NCI-H146 (cell line): ENCODE data around the gene SAMD4A.

Experiments
- DNase-seq: peaks from one replicate; lab custom pipeline; 2025; lab: John Stamatoyannopoulos, UW

SAMD4A gene

GRCh38 chr14:54633076-54633475 is 66.1 kb downstream of the SAMD4A start:
- DNase-seq = no peak

GRCh38 chr14:54637270-54638134 is 70.6 kb downstream of the SAMD4A start:
- DNase-seq = no peak

GRCh38 chr14:54638135-54638446 is 71.2 kb downstream of the SAMD4A start:
- DNase-seq = no peak

GRCh38 chr14:54639611-54640010 is 72.7 kb downstream of the SAMD4A start:
- no peak for DNase-seq

GRCh38 chr14:54640506-54640905 is 73.6 kb downstream of the SAMD4A start:
- no peak for DNase-seq

- no peak for DNase-seq
These were observed 75.2 kb downstream of the SAMD4A start for GRCh38 chr14:54642121-54642520.

GRCh38 chr14:54642801-54643695 is 76.1 kb downstream of the SAMD4A start:
- no peak for DNase-seq

GRCh38 chr14:54643696-54644176 is 76.8 kb downstream of the SAMD4A start:
- DNase-seq = no peak

GRCh38 chr14:54645639-54646038 is 78.7 kb downstream of the SAMD4A start:
- no peak for DNase-seq

- no peak for DNase-seq
These were observed 79.7 kb downstream of the SAMD4A start for GRCh38 chr14:54646626-54647025.

- no peak for DNase-seq
These were observed 80.5 kb downstream of the SAMD4A start for GRCh38 chr14:54647378-54647777.

- no peak for DNase-seq
These were observed 82.1 kb downstream of the SAMD4A start for GRCh38 chr14:54649056-54649455.

- no peak for DNase-seq
These were observed 83.5 kb downstream of the SAMD4A start for GRCh38 chr14:54650331-54650958.

- DNase-seq = no peak
These were observed 84.0 kb downstream of the SAMD4A start for GRCh38 chr14:54650959-54651351.

- DNase-seq = no peak
These were observed 84.7 kb downstream of the SAMD4A start for GRCh38 chr14:54651649-54652048.

- DNase-seq = no peak
These were observed 85.3 kb downstream of the SAMD4A start for GRCh38 chr14:54652188-54652587.

GRCh38 chr14:54652605-54653052 is 85.7 kb downstream of the SAMD4A start:
- no peak for DNase-seq

GRCh38 chr14:54653712-54654469 is 87.0 kb downstream of the SAMD4A start:
- DNase-seq = no peak

GRCh38 chr14:54654605-54655004 is 87.7 kb downstream of the SAMD4A start:
- DNase-seq = no peak

- no peak for DNase-seq
These were observed 91.9 kb downstream of the SAMD4A start for GRCh38 chr14:54658836-54659235.

- peak; percentile 10 for DNase-seq
These were observed 92.4 kb downstream of the SAMD4A start for GRCh38 chr14:54659365-54659764.
